GM23338 (cell line): ENCODE results near the gene C12orf42.

Experiments
- EZH2 ChIP-seq: fragments of 200-600 bp; sonication (generic); IDR thresholded peaks from one replicate; pipeline ENCODE4 v1.8.0; 2017; ENCODE audit warnings: antibody characterized with exemption, mild to moderate bottlenecking, low read depth; ENCODE audit not compliant: unreplicated experiment
- POLR2AphosphoS5 ChIP-seq: IDR thresholded peaks from 2 replicates; pipeline ENCODE4 v1.6.1; 2016; ENCODE audit warnings: antibody characterized with exemption, low read depth
- TF ChIP-seq, protein P1 (sequence below): IDR thresholded peaks from one replicate; pipeline ENCODE4 v1.6.1; 2018; ENCODE audit warnings: antibody characterized with exemption; ENCODE audit not compliant: unreplicated experiment

DNA sequence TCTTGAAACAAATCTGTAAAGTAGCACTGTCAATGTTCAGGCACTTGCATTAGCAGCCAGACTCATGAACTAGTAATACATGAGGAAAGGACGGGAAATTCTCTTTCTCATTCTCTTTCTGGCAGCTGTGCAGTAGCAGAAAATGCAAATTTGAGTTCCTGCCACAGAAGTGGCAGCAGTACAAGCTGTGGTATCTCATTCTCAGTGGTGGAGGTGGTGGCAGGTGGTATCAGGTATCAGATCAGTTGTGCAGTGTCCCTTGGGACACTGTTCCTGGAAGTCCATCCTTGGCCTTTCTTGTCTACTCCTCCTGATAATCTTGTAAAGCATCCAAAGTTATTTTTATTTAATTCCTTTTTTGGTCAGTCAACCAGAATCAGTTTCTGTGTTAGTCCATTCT lies 103.0 kb downstream of the C12orf42 start:
- TF ChIP-seq EZH2 = no peak
- TF ChIP-seq POLR2AphosphoS5 = no peak
- TF ChIP-seq, protein P1, sequence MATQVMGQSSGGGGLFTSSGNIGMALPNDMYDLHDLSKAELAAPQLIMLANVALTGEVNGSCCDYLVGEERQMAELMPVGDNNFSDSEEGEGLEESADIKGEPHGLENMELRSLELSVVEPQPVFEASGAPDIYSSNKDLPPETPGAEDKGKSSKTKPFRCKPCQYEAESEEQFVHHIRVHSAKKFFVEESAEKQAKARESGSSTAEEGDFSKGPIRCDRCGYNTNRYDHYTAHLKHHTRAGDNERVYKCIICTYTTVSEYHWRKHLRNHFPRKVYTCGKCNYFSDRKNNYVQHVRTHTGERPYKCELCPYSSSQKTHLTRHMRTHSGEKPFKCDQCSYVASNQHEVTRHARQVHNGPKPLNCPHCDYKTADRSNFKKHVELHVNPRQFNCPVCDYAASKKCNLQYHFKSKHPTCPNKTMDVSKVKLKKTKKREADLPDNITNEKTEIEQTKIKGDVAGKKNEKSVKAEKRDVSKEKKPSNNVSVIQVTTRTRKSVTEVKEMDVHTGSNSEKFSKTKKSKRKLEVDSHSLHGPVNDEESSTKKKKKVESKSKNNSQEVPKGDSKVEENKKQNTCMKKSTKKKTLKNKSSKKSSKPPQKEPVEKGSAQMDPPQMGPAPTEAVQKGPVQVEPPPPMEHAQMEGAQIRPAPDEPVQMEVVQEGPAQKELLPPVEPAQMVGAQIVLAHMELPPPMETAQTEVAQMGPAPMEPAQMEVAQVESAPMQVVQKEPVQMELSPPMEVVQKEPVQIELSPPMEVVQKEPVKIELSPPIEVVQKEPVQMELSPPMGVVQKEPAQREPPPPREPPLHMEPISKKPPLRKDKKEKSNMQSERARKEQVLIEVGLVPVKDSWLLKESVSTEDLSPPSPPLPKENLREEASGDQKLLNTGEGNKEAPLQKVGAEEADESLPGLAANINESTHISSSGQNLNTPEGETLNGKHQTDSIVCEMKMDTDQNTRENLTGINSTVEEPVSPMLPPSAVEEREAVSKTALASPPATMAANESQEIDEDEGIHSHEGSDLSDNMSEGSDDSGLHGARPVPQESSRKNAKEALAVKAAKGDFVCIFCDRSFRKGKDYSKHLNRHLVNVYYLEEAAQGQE = no peak
